Gastrocnemius medialis (tissue), 4 donors: ENCODE data around the gene HS3ST4. TPM values are rescaled to one million over a fixed set of nuclear protein-coding genes. Genes with fewer than 3 reads are reported as not detected.

Source experiments
- ATAC-seq, 2 donors: fragments of 150-250 bp; one replicate each; pipeline ENCODE4 v1.9.1; 2016
- DNase-seq, 2 donors: peaks; one replicate each; pipeline ENCODE4 v3.0.0-alpha.2; 2019
- H3K27ac ChIP-seq, 4 donors: fragments of 200-600 bp; sonication (generic); 1 replicate in 1 of 4; 2 replicates in 3 of 4; pipeline ENCODE4 v1.5.1; 2016 to 2018; ENCODE audit warnings: mild to moderate bottlenecking in 2 of 4, moderate library complexity in 1 of 4
- H3K27me3 ChIP-seq, 3 donors: fragments of 200-600 bp; sonication (generic) in 2 of 3; 1 replicate in 1 of 3; 2 replicates in 2 of 3; pipeline versions ENCODE4 v1.5.1 to v1.6.0; 2016 to 2019; ENCODE audit warnings: mild to moderate bottlenecking in 1 of 3, moderate library complexity in 1 of 3
- H3K36me3 ChIP-seq, 2 donors: fragments of 200-600 bp; sonication (generic) in 1 of 2; one replicate each; pipeline ENCODE4 v1.5.1; 2017 to 2018
- H3K4me1 ChIP-seq, 2 donors: fragments of 200-600 bp; sonication (generic) in 1 of 2; one replicate each; pipeline ENCODE4 v1.5.1; 2016 to 2017; ENCODE audit warnings: mild to moderate bottlenecking in 2 of 2
- H3K4me3 ChIP-seq, 4 donors: fragments of 200-600 bp; sonication (generic) in 3 of 4; 1 replicate in 1 of 4; 2 replicates in 3 of 4; pipeline ENCODE4 v1.5.1; 2016 to 2019; ENCODE audit warnings: mild to moderate bottlenecking in 2 of 4
- H3K9me3 ChIP-seq, 3 donors: fragments of 200-600 bp; sonication (generic) in 2 of 3; 1 replicate in 1 of 3; 2 replicates in 2 of 3; pipeline ENCODE4 v1.5.1; 2016 to 2019
- POLR2A ChIP-seq, 2 donors: fragments of 450-650 bp; IDR thresholded peaks; one replicate each; pipeline ENCODE4 v1.6.1; 2017; ENCODE audit warnings: antibody characterized with exemption in 2 of 2, mild to moderate bottlenecking in 2 of 2, moderate library complexity in 2 of 2
- in situ Hi-C, 4 donors: fragments of 200-750 bp; cut with MboI; loops; one replicate each; pipeline versions ENCODE4 v1.15.0 to v1.8.0; 2017; ENCODE audit warnings: low sequenced_read_pairs in 4 of 4
- intact Hi-C: fragments of 100-400 bp; cut with DNase I; formaldehyde crosslinking; loops from one replicate; pipeline ENCODE4 v1.15.1; 2023; ENCODE audit warnings: low total_unique reads
- total RNA-seq, 4 donors: library from RNA; depleted of rRNA; stranded (reverse); fragments of >200 nt; gene quantifications; one replicate each; pipeline versions ENCODE4 v1.1.0 to v1.2.3, GENCODE V29; 2016
- TF ChIP-seq, protein P1 (sequence below), 5 experiments: fragments of 450-650 bp in 3 of 5; fragments of 200-600 bp in 2 of 5; sonication (generic) in 2 of 5; IDR thresholded peaks in 4 of 5; conservative IDR thresholded peaks in 1 of 5; 1 replicate in 4 of 5; 2 replicates in 1 of 5; pipeline ENCODE4 v1.5.1; 2016 to 2019; ENCODE audit warnings: antibody characterized with exemption in 5 of 5, mild to moderate bottlenecking in 3 of 5, moderate library complexity in 3 of 5

Gene HS3ST4
- not detected for total RNA-seq

DNA sequence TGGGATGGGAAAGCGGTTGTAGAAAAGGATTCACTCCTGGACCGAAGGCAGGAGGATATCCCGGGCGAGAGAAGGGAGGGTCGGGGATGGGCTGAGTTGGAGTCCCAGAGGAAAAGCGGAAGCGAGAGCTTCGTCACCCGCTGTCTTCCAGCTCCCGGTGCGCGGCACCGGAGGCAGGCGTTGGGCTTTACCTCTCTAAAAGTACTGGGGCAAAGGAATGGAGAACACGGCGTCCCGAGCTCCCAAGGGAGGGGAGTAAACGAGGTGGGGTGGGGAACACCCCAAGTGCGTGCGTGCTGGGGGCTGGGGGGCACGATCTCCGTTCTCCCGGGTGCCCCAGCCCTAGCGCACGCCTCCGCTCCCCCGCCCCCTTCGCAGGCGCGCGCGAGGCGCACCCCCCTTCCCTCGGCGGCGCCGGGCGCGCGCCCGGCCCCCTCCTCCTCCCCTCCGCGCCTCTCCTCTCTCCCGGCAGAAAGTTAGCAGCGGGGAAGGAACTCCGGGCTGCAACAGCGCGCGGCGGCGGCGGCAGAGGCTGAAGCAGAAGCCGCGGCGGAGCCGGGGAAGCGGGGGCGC is at the start of gene HS3ST4:
Gene HS3ST4, plus strand, starts transcription at position 441 of the 573 bp plus-strand sequence.
- H3K4me3 ChIP-seq, result peak within 1 kb of the TSS in 2 of 4 donors; percentile 31 to 41
- no peak within 1 kb of the TSS for H3K27ac ChIP-seq
- TF ChIP-seq, protein P1, sequence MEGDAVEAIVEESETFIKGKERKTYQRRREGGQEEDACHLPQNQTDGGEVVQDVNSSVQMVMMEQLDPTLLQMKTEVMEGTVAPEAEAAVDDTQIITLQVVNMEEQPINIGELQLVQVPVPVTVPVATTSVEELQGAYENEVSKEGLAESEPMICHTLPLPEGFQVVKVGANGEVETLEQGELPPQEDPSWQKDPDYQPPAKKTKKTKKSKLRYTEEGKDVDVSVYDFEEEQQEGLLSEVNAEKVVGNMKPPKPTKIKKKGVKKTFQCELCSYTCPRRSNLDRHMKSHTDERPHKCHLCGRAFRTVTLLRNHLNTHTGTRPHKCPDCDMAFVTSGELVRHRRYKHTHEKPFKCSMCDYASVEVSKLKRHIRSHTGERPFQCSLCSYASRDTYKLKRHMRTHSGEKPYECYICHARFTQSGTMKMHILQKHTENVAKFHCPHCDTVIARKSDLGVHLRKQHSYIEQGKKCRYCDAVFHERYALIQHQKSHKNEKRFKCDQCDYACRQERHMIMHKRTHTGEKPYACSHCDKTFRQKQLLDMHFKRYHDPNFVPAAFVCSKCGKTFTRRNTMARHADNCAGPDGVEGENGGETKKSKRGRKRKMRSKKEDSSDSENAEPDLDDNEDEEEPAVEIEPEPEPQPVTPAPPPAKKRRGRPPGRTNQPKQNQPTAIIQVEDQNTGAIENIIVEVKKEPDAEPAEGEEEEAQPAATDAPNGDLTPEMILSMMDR (IDR thresholded peaks at IDR 0.05 in 4 of 5, conservative IDR thresholded peaks at IDR 0.05 in 1 of 5), result no peak
- TF ChIP-seq POLR2A (IDR thresholded peaks at IDR 0.05), result no peak
- in situ Hi-C loops (no loop called here), intact Hi-C loops (no loop called here)
- H3K36me3 ChIP-seq, result no peaks in the 10 kb centered on the region
- DNase-seq, result no peak
- H3K27me3 ChIP-seq, result peaks cover 36 to 42% (median 42%) of the 10 kb centered on the region in 3 donors
- no peaks in the 10 kb centered on the region for H3K4me1 ChIP-seq
- ATAC-seq, result no peak
- H3K9me3 ChIP-seq, result no peaks in the 10 kb centered on the region

DNA sequence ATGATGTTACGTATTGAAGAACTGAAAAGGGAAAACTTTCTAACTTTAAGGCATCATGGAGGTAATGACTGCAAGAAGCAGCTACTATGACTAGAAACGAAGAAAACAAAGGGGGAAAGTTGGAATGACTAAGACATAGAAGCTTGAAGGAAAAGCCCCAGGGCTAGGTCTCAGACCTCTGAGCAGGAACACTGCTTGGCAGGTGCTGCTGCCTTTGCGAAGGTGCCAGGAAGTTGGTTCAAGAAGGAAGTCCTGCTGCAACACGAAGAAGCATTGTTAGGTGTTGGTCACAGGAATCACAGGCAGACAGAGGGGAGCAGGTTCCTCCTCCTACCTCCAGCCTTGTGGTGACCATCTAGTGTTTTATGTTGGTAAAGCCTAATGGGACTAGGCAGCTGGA is 48.1 kb upstream of the HS3ST4 start:
- in situ Hi-C loops (no loop called here), intact Hi-C loops (no loop called here)
- Histone ChIP-seq H3K36me3 (no peaks in the 10 kb centered on the region), H3K27ac (no peak overlapping the region), H3K9me3 (no peaks in the 10 kb centered on the region), H3K4me1 (no peaks in the 10 kb centered on the region), H3K27me3 (no peaks in the 10 kb centered on the region), H3K4me3 (no peak overlapping the region)
- ATAC-seq (no peak), DNase-seq (no peak)
- TF ChIP-seq POLR2A (IDR thresholded peaks at IDR 0.05), result no peak
- TF ChIP-seq, protein P1 (IDR thresholded peaks at IDR 0.05 in 4 of 5, conservative IDR thresholded peaks at IDR 0.05 in 1 of 5), result no peak

GRCh38 chr16:25656639-25657038 is 35.1 kb upstream of the HS3ST4 start:
- no peaks in the 10 kb centered on the region for H3K36me3 ChIP-seq
- intact Hi-C loops, result no loop called here
- ATAC-seq, result no peak

DNA sequence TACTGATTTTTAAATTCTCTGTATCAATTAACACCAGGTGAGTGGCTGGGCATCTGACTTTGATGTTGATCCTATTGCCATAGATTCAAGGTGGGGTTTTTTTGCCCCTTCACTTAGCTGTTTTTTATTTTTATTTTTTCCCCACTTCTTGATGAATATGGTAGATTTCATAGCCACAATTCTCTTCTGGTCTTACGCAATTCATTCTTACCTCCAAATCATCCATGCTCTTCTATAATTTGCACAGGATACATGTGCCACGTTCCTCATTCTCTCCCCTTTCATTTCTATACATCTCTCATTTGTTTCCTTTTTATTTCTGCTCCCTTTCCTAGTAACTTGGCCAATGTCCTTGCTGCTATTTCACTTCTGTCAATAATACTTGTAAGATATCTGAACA is 14.9 kb upstream of the HS3ST4 start:
- H3K27me3 ChIP-seq, result no peaks in the 10 kb centered on the region
- no peak overlapping the region for H3K4me3 ChIP-seq
- DNase-seq (no peak), ATAC-seq (no peak)
- H3K9me3 ChIP-seq, result no peaks in the 10 kb centered on the region
- TF ChIP-seq POLR2A (IDR thresholded peaks at IDR 0.05), result no peak
- TF ChIP-seq, protein P1 (IDR thresholded peaks at IDR 0.05 in 4 of 5, conservative IDR thresholded peaks at IDR 0.05 in 1 of 5), result no peak
- H3K4me1 ChIP-seq, result no peaks in the 10 kb centered on the region
- H3K36me3 ChIP-seq, result no peaks in the 10 kb centered on the region
- H3K27ac ChIP-seq, result no peak overlapping the region
- intact Hi-C loops (no loop called here), in situ Hi-C loops (no loop called here)

More at GRCh38 chr16:25656639-25657038, 35.1 kb upstream of the HS3ST4 start:
- Histone ChIP-seq H3K27ac (no peak overlapping the region), H3K4me3 (no peak overlapping the region), H3K27me3 (no peaks in the 10 kb centered on the region), H3K4me1 (no peaks in the 10 kb centered on the region), H3K9me3 (no peaks in the 10 kb centered on the region)
- no peak for DNase-seq
- in situ Hi-C loops, result no loop called here
- TF ChIP-seq, protein P1 (IDR thresholded peaks at IDR 0.05 in 4 of 5, conservative IDR thresholded peaks at IDR 0.05 in 1 of 5), result no peak
- TF ChIP-seq POLR2A (IDR thresholded peaks at IDR 0.05), result no peak

GRCh38 chr16:25679511-25679910 is 12.2 kb upstream of the HS3ST4 start:
- ATAC-seq (no peak), DNase-seq (no peak)
- Histone ChIP-seq H3K36me3 (no peaks in the 10 kb centered on the region), H3K4me3 (no peak overlapping the region), H3K4me1 (no peaks in the 10 kb centered on the region), H3K27ac (no peak overlapping the region), H3K27me3 (no peaks in the 10 kb centered on the region), H3K9me3 (no peaks in the 10 kb centered on the region)
- intact Hi-C loops, result no loop called here
- TF ChIP-seq, protein P1 (IDR thresholded peaks at IDR 0.05 in 4 of 5, conservative IDR thresholded peaks at IDR 0.05 in 1 of 5), result no peak
- no peak for TF ChIP-seq POLR2A (IDR thresholded peaks at IDR 0.05)
- in situ Hi-C loops, result no loop called here
